Eye (tissue), 1 donor: Measurements from ENCODE around the gene ATAD5.
A peak's percentile ranks its signal among the peaks of the same experiment; 100 is the strongest.
"Not testable (repeated sequence)": the region's sequence is repeated elsewhere in the genome, so short reads cannot be mapped to it uniquely, and the experiment has no call there.

ENCODE experiments used
- DNase-seq: peaks from one replicate; pipeline ENCODE4 v3.0.0-alpha.2; 2015

The ATAD5 gene

GRCh38 chr17:30824356-30825145 is 7.2 kb upstream of the ATAD5 start, which contains the start of gene CRLF3:
Gene CRLF3, minus strand, starts transcription at chr17:30824692. Its CDS starts 41 bp downstream, at chr17:30824651.
- peak; percentile 96 for DNase-seq

- no peak for DNase-seq
These were observed 4.7 kb upstream of the ATAD5 start for GRCh38 chr17:30827082-30827481.

GRCh38 chr17:30829022-30829421 is 2.7 kb upstream of the ATAD5 start:
- DNase-seq = no peak

GRCh38 chr17:30831257-30831656 is 509 bp upstream of the ATAD5 start:
- no peak for DNase-seq

- DNase-seq = no peak
These were observed 815 bp downstream of the ATAD5 start for GRCh38 chr17:30832438-30833124.

GRCh38 chr17:30838202-30838807 is 6.5 kb downstream of the ATAD5 start:
- DNase-seq = no peak

- no peak for DNase-seq
These were observed 9.0 kb downstream of the ATAD5 start for GRCh38 chr17:30840771-30841170.

- no peak for DNase-seq
These were observed 16.3 kb downstream of the ATAD5 start for GRCh38 chr17:30848021-30848420.

- no peak for DNase-seq
These were observed 22.4 kb downstream of the ATAD5 start for GRCh38 chr17:30854146-30854545.

- no peak for DNase-seq
These were observed 26.9 kb downstream of the ATAD5 start for GRCh38 chr17:30858556-30859250.

GRCh38 chr17:30864636-30865035 is 32.9 kb downstream of the ATAD5 start:
- no peak for DNase-seq

GRCh38 chr17:30869005-30869404 is 37.2 kb downstream of the ATAD5 start:
- DNase-seq = no peak

GRCh38 chr17:30886187-30886586 is 54.4 kb downstream of the ATAD5 start:
- no peak for DNase-seq

GRCh38 chr17:30894236-30894635 is 62.5 kb downstream of the ATAD5 start:
- DNase-seq = no peak

- DNase-seq = no peak
These were observed 65.5 kb downstream of the ATAD5 start for GRCh38 chr17:30897311-30897710.

- no peak for DNase-seq
These were observed 74.0 kb downstream of the ATAD5 start for GRCh38 chr17:30905742-30906100.

- peak; percentile 96 for DNase-seq
These were observed 74.5 kb downstream of the ATAD5 start, which contains the start of gene TEFM for GRCh38 chr17:30906101-30906911. Gene TEFM, minus strand, starts transcription at chr17:30906238. Its CDS starts 40 bp downstream, at chr17:30906198.

GRCh38 chr17:30908717-30909420 is 77.1 kb downstream of the ATAD5 start:
- no peak for DNase-seq

- not testable (repeated sequence) for DNase-seq
These were observed 78.4 kb downstream of the ATAD5 start for GRCh38 chr17:30910151-30910550.

GRCh38 chr17:30913955-30914354 is 82.2 kb downstream of the ATAD5 start:
- DNase-seq = no peak

- no peak for DNase-seq
These were observed 84.3 kb downstream of the ATAD5 start for GRCh38 chr17:30915833-30916611.
